Stromal cell of bone marrow (primary cell): ENCODE measurements around the gene SLC5A1.

ENCODE experiments used
- DNase-seq: peaks from one replicate; pipeline ENCODE4 v3.0.0-alpha.2; 2012; ENCODE audit warnings: low read depth

Gene SLC5A1

DNA sequence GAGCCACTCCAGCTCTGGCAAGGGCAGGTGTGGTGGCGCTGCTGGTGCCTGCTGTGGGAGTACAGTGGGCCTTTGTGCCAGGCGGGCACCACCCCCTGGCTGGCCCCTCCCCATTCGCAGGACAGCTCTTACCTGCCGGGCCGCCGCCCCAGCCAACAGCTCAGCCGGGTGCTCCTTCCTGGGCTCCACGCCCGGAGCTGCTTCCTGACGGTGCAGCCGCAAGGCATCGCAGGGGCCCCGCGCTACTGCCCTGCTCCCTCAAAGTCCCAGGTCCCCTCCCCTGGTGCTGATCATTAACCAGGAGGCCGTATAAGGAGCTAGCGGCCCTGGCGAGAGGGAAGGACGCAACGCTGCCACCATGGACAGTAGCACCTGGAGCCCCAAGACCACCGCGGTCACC lies at the start of gene SLC5A1:
Gene SLC5A1 (plus strand): TSS at position 338 of the 400 bp plus-strand sequence. CDS start 21 bp downstream, at position 359.
- DNase-seq = no peak

DNA sequence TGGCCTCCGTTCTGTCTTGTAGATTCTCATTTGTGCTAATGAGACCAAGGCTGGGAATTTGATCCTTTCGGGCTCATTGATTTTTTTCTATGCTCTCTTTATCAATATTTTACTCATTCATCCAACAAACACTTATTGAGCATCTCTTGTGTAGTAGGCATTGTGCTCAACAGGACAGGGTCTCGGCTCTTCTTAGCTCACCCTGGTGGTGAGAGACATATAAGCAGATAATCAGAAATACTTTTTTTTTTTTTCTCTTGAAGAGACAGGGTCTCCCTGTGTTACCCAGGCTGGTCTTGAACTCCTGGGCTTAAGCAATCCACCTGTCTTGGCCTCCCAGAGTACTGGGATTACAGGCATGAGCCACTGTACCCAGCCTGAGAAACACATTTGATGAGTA lies 48.0 kb upstream of the SLC5A1 start:
- no peak for DNase-seq

DNA sequence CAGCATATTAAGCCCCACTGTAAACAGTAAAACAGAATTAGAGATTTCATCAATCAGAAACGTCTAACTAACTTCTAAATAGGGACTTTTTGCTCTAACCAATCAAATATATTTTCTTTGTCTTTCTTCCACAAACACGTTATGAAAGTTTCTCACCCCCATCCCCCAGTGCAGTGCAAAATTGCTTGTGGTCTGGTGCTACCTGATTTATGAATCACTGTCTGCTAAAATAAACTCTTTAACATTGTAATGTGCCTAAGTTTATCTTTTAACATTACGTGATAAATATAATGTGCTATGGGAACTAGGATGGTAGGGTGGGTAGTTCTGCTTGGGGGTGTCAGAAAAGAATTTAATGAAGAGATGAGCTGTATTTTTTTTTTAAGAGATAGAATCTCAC lies 47.3 kb upstream of the SLC5A1 start:
- no peak for DNase-seq

DNA sequence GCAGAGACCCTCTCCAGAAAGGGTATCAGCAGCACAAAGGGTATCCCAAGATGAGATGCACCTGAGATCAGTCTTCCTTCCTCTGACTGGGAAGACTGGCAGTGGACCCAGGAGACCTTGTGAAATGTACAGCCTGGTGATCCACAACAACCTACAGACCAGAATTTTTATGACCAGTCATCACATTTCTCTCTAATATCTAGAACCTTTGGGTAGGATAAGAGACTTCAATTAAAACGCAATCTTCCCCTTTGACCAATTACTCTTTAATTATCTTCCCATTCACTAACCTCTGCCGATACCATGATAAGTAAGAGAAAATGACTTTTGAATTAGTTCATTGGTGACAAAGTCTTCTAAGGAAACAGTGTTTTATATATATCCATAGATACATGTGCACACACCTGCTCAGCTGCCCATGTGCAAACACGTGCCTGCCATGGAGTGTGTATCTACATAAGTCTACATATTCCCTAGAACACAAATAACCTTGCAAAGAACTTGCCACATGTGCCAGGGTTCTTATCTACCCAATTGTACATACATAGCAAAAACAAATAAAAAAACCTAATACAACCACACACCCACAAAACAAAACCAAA lies 44.2 kb upstream of the SLC5A1 start:
- no peak for DNase-seq

DNA sequence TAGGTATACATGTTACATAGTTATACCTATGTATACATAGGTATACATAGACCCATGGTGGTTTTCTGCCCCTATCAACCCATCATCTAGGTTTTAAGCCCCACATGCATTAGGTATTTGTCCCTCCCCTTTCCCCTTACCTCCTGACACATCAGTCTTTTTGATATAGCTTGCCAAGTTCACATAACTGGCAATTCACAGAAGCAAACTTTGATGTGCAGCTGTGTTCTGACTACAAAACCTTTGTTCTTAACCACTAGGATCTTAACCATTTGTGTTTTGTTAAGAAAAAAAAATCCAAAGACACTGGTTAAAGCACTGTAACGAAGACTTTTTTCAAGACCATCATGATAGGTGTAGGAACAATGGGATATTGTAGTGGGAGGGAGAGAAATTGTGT lies 42.9 kb upstream of the SLC5A1 start:
- no peak for DNase-seq

DNA sequence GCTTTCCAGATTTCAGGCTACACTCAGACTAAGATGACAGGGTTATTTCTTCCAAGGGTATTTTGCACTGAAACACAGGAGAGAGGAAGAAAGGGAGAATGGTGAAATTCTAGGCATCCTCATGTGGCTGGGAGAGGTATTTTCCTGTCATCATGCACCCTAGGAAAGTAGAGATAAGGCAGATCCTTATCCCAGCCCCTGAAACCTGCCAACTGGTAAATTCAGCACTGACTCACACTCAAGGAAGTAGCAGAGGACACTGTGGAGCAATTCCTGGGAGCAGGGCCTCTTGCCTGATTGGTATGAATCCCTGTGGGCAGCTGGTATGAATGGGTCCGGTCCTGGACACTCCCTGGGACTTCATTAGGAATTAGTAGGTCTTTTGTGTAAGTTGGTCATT lies 37.6 kb upstream of the SLC5A1 start:
- DNase-seq = no peak

DNA sequence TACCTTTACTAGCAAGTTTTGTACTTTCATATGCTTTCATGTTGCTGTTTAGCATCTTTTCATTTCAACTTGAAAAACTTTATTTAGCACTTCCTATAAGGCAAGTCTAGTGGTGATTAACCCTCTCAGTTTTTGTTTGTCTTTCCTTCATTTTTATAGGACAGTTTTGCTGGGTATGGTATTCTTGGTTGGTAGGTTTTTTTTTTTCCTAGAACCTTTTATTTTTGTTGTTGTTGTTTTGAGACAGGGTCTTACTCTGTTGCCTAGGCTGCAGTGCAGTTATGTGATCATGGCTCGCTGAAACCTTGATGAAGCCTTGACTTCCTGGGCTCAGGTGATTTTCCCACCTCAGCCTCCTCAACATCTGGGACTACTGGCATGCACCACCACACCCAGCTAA lies 29.9 kb upstream of the SLC5A1 start:
- DNase-seq = no peak

DNA sequence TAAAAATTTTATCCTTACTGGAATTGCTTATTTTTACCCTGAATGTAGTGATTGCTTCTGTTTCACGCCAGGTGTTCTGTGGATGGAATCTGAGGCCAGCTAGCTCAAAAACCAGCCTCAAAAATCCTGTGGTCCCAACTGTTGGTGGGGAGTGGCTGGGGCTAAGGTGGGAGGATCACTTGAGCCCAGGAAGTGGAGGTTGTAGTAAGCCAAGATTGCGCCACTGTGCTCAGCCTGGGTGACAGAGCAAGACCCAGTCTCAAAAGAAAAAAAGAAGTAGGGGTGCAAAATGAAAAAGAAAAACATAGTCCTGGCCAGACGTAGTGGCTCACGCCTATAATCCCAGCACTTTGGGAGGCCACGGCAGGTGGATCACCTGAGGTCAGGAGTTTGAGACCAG lies 27.0 kb upstream of the SLC5A1 start:
- DNase-seq = no peak

DNA sequence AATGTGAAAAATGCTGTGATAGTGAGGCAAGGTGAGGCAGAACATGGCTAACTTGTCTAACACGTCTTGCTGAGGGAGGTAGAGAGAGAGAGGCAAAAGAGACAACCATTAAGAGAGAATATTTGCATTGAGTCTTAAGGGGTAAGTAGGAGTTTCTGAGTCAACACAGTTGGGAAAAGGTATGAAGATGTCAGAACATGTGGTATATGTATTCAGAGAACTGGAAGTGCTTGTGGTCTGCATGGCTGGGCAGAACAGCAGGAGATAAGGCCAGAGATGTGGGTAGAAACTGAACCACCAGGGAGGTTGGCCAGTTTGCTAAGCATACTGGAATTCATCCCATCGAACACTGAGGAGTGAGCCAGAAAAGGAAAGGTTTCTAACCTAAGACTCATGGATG lies 25.0 kb upstream of the SLC5A1 start:
- no peak for DNase-seq

DNA sequence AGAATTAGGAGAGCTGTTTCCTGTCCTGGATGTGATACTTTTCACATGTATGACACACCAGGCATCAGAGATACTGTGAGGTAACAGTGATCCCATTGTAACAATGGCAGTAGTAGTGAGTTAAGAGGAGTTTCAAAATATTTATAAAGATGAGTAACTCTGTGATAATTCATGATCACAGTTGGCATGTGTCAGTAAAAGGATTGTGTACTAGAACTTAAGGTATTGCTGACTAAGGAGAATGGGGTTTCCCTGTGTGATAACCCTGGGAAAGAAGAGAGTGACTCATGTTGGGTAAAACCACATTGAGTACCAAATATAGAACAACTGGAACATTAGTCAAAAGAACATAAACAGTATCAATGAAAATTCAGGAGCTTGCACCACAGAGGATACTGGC lies 22.9 kb upstream of the SLC5A1 start:
- peak; percentile 57 for DNase-seq

DNA sequence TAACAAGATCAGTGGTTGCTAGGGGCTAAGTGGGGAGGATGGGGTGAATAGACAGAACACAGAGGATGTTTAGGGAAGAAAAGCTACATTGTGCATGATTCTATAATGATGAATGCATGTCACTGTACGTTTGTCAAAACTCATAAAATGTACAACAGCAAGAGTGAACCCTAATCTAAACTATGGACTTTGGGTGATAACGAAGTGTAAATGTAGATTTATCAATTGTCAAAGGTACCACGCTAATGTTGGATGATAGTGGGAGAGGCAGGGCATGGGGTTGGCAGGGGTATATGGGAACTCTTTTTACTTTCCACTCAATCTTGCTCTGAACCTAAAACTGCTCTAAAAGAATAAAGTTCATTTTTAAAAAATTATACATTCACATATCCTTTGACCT lies 21.3 kb upstream of the SLC5A1 start:
- DNase-seq = no peak

DNA sequence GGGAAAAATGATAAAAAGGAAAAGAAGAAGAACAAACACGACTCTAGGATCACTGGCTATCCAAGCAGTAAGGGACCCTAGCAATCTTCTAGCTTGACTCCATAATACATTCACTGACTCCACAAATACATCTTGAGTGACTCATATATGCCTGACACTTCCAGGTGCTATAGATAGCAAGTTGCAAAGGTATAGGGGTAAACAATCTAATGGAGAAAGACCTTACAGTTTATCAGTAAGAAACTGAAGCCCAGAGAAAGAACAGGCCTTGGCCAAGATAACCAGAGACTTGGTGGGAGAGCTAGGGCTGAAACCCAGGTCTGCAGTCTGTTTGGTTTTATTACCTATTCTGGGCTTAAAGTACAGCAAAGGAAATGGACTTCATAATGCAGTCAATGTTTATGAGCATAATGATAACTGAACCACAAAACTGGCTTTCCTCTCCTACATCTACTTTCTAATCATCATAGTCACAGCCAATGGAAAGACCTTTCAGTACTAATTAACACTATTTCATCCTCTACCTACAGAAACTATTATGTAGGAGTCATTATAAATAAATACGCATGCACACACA lies 19.7 kb upstream of the SLC5A1 start:
- no peak for DNase-seq

DNA sequence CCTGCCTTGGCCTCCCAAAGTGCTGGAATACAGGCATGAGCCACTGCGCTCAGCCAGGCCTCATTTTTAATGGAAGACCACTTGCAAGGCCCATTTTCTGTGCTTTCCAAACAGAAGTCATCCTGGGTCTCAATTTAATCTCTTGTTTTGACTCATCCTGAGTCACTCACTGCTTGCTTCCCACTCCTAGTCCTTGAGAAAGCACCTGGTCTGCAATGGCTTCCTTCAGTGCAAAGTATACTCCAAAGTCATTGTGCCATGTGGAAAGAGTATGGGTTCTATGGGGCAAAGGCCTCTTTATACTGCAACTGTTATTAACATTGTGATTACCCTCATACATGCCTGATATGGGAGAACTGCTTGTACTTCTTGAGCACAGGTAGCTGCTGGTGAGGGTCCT lies 18.3 kb upstream of the SLC5A1 start:
- no peak for DNase-seq

DNA sequence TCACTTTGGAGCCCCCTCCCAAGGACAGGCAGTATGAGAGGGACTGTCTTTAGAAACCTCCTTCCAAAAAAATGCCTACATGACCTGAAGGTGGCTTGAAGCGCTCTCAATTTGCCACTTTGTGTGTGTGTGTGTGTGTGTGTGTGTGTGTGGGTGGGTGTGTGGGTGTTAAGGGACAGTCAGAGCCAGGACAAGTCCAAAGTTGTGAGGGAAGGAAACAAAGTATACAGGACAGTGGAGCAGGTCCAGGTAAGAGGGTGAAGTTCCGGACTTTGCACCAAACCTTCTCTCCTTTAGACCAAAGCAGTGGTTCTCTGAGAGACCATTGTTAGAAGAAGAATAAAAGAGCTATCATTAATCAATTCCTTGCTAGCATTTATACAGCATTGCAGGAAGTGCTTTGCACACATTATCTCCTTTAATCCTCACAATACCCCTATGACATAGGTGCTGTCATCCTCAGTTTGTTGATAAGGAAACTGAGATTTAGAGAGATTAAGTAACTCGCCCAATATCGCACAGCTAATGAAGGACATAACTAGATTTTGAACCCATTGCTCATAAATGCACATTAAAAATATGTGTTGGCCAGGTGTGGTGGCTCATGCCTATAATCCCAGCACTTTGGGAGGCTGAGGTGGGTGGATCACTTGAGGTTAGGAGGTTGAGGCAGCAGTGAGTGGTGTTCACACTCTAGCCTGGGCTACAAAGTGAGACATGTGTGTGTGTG lies 12.4 kb upstream of the SLC5A1 start:
- DNase-seq = no peak

DNA sequence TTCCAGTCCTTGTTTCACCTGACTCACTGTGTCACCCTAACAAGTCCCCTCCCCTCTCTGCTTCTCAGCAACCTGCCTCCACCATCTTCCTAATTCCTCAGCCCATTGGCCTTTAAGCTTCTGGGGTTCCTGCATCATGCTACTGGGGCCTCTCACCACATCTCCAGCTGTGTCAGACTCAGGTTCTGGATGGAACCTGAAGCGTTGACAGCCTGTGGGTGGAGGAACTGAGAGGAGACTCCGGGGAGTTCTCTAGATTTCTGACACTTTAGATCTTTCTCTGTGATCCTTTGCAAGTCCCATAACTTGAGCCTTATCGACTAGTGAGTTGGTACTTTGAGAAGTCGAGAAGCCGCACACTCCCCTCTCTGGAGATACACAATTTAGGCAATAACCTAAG lies 11.6 kb upstream of the SLC5A1 start:
- DNase-seq = no peak

DNA sequence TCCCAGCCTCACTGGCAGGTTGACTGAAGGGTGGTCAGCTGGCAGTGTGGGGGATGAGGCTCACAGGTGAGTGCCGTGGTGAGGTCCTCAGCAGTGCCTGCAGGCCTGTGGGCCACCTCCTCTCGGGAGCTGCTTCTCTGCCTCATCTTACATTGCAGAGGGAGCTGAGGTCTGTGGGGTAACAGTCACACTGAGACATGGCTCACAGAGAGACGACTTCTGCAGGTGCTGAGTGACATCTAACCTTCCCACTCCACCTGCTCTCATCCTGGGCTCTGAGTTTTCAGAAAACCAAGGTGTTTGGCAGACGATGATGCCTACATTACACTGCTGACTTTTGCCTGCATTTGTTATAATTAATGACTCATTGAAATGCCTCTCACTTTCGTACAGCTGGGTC lies 8.8 kb upstream of the SLC5A1 start:
- no peak for DNase-seq

DNA sequence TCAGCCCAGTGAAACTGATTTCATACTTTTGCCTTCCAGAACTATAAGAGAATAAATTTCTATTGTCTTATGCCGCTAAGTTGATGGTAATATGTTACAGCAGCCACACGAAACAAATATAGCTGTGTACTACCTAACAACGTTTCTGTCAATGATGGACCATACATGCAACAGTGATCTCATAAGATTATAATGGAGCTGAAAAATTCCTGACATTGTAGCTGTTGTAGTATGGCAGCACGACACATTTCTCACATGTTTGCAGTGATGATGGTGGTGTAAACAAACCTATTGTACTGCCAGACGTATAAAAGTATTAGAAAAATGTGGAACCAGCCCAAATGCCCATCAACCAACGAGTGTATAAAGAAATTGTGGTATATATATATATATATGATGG lies 5.8 kb upstream of the SLC5A1 start:
- DNase-seq = no peak

DNA sequence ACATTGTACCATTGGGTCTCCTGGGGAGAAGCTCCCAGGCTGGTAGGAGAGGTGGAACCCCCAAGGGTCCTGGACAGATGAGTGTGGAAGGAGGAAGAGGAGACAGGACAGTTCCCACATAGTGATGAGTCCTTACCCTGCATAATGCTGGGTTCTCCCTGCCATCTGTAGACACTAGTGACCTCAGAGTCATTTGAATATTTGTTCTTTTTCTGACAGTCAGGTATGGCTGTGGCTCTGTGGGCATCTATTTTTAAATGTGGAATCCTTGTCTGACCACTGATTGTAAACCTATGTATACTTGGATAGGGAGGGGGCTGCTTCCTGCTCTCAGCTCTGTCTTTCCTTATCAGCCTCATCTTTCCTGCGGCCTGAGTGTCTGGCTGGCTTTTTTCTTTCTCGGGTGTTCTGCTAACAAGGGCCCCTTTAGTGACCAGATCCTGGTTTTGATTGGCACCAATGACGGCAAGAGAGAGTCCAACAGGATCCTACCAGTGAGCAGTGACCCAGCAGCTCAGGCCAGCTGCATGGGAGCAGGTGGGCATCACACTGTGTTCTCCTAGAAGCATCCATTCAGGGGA lies 2.6 kb upstream of the SLC5A1 start:
- no peak for DNase-seq

DNA sequence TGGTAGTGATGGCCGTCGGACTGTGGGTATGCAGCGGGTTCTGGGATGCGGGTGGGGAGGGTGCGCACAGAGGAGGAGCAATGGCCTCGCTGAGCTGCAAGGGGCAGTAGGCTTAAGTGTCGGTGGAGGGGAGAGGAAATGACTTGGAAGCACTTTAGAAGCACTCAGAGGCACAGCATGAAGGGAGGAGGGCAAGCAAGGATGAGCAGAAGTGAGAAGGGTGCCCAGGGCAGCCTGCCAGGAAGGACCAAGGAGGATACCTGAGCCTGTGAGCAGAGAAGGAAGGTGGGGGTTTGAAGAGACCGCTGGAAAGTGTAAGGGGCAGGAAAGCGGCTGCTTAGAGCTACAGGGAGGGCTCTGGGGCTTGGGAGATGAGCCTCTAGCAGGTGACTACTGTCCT lies 330 bp downstream of the SLC5A1 start:
- DNase-seq = no peak

DNA sequence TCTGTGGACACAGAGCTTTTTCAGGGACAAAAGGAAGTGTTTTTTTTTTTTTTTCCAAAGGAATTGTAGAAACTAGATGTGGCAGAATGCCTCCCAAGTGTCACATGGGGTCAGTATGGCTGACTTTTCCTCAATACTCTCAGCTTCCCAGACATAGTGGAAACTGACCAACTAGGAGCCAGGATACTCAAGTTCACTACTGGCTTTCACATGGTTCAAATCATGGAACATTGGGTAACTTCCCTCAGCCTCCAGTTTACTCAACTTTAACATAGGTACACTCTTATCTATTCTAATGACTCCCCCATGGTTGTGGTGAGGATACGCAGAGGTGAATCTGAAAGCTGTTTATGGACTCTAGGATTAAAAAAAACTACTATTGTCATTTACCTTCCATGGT lies 1.4 kb downstream of the SLC5A1 start:
- no peak for DNase-seq

DNA sequence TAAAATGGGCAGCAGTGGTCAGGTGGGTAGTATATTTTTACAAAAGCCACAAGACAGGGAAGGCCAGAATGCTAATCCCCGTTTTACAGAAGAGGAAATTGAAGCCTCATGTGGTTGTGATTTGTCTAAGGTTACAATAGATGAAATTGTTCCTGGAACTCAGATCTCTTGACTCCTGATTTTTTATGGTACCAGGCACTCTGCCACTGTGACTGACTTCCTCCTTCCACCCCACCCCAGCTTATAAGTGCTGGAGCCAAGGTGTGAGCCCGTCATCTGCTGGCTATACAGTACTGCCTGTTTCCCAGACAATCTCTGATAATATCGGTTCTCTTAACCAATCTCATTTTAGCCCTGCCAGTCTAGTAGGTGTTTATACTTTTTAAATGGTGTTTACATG lies 1.9 kb downstream of the SLC5A1 start:
- DNase-seq = no peak

DNA sequence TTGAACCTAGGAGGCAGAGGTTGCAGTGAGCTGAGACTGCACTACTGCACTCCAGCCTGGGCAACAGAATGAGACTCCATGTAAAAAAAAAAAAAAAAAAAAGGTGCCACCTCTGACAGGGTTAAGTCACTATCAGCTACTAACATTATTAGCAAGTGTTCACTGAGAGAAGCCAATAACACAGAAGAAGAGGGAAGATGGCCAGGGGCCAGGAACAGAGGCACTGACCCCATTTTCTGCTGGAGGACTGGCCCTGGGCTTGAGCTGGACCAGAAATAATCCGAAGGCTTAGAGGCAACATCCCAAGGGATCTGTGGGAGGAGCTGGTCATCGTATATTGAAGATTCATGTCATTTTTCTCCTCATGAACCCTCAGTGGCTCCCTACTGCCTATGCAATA lies 5.0 kb downstream of the SLC5A1 start:
- no peak for DNase-seq
